SW480 (cell line): Measurements from ENCODE around the gene NID2.

Experiments used
- DNase-seq: peaks from one replicate; pipeline ENCODE4 v3.0.0-alpha.2; 2016; ENCODE audit warnings: low spot score

The NID2 gene

DNA sequence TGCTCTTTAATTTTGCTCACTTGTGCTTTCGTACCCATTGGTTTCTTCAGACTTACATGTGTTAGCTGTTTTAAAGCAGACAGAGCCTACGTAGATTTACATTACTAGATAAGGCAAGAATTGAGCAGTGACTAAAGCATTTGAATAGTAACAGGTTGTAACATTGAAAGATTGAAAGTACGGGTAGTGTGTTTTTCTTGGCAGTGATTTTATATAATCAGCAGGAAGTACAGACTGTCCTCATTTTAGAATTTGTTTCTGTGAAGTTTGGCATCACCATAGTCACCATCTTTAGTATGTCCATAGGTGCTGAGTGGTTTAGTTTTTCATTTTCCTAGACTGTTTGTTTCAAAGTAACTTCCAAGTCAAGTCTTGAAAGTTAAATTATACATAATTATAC, 65.5 kb downstream of the NID2 start:
- no peak for DNase-seq

- no peak for DNase-seq
These were observed 66.3 kb downstream of the NID2 start for GRCh38 chr14:52002542-52002941.

DNA sequence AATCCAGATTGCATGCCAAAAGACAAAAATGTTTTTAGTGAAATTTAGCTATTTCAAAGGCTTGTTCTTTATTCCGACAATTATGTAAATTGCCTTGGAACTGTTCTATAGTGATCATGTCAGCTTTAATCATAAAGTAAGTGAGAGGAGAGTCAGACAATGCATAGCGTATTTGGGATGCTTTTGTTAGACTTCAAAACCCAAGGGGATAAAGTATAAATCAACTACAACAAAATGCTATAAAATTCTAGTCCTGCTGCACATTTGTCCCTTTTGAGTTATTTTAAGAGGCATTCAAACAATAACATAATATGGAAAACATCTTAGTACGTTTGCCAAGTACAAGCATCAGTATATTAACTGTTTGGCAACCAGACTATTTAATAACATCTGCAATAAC, 68.2 kb downstream of the NID2 start:
- DNase-seq: no peak

DNA sequence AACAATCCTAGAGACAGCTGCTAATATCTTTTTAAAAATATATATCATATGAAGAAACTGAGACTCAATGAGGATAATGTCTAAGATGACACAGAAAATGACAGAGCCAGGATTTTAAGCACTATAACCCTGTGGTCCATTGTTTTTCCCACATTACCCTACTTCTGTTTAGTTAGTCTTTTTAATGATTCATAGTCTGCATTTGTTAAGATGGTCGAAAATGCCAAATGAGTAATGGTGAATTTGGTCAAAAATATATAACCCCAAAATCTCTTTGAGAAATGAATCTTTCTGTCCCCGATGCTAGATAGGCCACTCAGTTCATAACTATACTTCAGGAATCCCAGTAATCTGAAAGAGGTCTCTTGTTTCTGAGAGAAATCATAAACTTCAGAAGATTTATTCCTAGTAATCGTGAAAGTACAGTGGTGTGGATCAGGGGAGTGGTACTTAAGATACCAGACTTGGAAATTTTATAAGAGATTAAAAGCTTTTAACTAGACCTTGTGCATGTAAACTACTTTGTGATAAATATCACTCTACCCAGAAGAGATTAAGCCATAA, 68.8 kb downstream of the NID2 start:
- DNase-seq: no peak

DNA sequence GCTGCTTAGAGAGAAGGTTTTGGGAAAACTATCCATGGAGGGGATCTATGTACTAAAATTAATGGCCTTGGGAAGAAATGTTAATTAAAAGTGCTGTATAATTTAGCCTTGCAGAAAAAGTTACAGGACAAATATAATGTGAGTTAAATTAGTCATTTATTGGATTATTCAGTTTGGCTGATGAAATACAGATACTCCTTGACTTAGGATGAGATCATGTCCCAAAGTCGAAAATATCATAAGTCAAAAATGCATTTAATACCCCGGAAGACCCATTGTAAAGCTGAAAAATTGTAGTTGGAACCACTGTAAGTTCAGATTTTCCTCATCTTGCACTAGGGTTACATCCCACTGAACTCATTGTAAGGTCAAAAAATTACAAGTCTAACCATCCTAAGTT, 69.8 kb downstream of the NID2 start:
- DNase-seq: no peak

- no peak for DNase-seq
These were observed 70.5 kb downstream of the NID2 start for GRCh38 chr14:51998348-51998747.

DNA sequence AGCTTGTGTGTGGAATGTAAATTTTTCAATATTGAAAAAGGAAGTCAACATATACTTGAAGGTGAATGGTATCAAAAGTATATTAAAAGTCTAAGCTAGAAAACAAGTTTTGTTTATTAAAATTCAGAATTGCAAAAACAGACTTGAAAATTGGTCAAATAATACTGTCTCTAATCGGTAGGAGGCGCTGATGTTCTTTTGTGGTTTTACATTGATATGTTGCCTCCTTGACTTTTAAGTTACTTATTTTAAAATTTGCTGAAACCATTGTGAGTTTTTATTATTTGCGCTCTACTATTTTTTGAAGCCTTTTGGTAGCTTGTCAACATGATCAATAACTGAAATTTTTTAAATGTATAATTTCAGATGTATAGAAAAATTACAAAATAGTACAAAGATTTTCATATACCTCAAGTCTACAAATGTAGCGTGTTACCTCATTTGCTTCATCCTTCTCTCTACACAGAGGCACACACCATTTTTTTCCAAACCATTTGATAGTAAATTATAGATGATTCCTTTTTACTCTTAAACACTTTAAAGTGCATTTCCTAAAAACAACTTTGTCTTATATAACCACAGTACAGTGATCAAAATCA, 72.6 kb downstream of the NID2 start:
- DNase-seq: no peak

- DNase-seq: no peak
These were observed 75.5 kb downstream of the NID2 start for GRCh38 chr14:51993285-51993920.

DNA sequence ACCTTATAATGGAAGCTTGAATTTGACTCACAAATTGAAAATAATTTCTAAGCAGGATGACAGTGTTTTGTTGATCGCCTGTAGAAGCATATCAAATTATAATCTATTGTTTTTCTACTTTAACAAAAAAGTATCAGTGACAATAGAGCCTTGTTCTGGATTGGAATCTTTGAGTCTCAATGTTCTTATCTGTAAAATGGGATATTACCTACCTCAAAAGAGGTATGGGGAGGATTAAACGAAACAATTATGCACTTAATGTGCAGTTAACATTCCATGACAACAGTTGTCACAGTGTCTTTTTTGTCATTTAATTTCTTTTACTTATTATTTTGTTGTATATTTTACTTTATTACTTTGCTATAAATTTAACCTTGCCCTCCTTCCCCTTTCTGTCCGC, 78.4 kb downstream of the NID2 start:
- DNase-seq: no peak

DNA sequence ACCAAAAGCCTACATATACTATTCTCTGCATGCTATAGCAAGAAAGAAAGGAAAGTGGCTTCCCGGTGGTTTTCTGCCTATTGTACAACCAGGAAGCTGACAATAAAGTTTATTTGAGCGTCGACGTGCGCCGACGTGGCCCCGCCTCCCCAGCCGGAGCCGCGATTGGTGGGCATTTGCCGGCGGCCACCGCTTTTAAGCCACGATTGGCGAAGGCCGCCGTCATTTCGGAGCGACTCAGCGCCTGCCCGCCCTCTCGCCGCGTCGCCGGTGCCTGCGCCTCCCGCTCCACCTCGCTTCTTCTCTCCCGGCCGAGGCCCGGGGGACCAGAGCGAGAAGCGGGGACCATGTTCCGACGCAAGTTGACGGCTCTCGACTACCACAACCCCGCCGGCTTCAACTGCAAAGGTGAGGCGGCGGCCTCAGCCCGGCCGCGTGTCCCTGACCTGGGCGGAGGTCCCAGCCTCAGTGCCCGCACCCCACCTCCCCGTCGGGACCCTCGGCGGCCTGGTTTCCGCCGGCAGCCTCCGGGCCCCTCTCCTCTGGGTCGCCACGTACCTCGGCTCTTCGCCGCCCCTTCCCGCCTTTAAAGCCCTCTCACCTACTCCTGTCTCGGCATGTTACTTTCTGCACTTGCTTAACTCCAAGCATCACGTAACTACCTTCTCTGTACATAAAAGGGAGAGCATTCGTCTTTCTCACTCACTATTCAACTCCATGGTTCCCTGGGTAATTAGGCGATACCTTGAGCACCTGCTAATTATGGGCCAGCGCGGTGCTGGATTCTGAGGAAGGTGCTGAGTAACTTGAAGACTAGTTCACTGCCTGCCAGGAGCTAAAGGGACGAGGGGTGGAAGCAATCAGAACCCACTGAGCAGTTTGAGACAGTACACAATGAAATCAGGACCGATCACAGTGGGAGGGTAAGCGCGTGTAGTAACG, 79.3 kb downstream of the NID2 start, which contains the start of gene RTRAF:
RTRAF (plus strand) TSS at position 254 of the 942 bp plus-strand sequence; CDS start at position 348, 94 bp downstream.
- peak; percentile 91 for DNase-seq

DNA sequence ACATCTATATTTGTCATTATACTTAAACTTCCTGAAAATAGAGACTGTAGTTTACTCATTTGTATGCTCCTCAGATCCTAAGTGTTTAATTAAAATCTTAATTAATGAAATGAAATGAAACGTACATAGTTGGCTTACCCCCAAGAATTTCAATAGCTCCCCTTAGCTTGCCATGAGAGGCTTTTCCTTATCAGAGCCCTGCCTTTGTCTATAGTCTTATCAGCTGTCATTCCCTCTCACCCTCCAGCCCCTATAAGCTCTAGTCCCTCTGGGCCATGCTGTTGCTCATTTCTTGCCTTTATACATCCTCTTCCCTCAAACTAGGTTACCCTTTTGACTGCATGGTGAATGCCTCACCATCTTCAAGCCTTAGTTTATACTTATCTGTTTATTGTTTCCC, 80.6 kb downstream of the NID2 start:
- DNase-seq: no peak

DNA sequence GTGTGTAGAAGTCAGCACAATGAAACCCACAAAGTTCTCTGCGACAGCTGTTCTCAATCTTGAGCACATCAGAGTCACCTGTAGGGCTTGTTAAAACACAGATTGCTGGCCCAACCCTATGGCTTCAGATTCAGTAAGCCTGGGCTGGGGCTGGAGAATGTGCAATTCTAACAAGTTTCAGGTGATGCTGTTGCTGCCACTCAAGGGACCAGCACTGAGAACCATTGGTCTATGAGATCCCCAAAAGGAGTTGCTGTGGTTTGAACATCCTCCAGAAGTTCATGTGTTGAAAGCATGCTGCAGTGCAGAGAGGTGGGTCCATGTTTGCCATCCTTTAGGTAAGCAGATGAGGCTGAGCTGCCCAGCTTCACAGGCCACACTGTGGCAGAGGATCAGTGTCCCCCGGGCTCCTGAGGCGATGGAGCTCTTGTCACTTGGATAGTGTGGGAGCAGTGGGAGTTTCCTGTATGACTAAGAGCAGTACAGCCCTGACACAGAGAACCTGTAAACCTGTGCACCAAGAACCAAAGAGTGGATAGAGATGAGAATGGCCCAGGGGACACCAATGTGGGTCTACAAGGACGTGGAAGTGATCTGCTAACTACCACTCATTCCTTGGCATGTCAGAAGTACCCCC, 87.5 kb downstream of the NID2 start:
- DNase-seq: no peak

DNA sequence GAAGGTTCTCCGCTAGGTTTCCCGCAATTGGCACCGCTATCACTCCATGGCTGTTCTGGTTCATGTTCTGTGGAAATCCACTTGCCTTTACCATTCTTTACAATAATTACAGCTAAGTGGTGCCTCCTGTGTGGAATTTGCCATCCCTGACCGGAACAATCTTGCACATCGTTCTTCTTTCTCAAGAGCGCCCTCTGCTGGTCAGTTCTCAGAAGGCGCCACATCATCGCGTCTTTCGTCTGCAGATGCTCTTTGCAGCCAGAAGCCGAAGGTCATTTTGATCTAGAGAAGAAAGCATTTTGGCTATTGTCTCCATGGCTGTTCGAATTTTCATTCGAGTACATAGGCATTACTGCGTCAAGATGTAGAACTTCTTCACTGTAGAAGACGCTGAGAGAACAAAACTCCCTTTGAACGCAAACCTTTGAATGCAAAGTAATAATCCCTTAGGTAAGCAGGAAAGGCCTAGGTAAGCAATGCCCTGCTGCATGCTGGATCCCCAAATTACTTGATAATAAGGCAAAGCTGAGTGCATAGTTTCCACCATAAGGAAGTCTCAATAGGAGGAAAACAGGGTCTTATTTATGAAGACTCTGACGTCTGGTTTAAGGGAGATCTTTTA, 89.7 kb downstream of the NID2 start:
- DNase-seq: peak; percentile 42

DNA sequence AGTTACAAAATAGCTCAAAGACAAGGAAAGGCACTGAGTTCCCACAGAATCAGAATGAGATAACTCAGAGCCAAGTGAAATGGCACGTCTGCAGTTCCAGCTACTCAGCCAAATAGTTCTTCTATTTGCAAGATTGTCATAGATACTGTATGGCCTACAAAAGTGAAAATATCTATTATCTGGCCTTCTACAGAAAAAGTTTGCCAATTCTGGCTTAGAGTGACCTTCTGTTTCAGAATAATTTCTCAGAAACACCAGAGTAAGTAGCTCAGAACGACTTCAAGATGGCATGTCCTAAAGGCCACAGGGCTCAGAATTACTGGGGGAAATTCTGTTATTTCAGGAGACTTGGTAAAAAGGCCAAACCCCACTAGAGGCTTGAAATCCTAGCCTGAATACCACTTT, 90.2 kb downstream of the NID2 start:
- DNase-seq: no peak

DNA sequence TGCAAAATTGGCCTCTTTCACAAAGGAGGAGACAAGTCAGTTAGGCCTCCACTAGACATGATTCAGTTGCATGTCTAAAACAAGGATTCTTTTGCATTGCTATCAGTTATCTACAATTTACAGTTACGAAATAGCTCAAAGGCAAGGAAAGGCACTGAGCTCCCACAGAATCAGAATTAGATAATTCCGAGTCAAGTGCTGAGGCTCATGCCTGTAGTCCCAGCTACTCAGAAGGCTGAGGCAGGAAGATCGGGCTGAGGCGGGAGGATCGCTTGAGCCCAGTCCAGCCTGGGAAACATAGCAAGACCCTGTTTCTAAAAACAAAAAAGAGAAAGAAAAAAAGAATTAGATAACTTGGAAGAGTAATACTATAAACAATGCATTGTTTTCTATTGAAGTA, 91.8 kb downstream of the NID2 start:
- DNase-seq: no peak

DNA sequence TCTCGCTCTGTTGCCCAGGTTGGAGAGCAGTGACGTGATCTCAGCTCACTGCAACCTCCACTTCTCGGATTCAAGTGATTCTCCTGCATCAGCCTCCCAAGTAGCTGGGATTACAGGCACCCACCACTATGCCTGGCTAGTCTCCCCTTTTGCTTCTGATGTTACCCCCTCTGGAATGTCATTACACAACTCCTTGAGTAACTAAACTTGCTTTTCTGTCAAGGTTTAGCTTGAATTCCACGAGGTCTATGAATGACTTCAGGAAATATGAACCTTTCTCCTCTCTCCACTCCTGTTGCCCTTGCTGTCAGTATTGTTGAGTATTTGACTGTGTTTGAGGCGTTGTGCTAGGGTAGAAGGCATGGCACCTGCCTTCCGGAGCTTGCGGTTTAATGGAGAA, 96.3 kb downstream of the NID2 start:
- no peak for DNase-seq

- no peak for DNase-seq
These were observed 98.9 kb downstream of the NID2 start for GRCh38 chr14:51969852-51970540.

DNA sequence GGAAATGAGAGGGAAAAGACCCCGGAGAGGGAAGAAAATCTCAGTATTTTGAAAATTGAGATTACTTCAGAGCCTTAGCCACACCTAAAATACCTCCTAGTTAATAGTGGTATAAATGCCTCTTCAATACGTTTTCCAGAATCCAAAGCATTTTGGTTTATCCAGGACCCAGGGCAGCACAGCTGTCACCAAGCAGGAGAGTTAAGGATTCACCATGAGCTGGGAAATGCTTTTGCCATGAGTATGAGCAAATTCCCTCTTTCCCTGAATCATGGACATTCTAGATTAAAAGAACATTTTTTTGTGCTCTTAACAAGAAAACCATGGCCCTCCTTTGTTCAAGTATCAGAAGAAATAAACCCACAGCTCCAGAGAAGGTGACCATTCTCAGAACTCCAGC, 101.3 kb downstream of the NID2 start:
- DNase-seq: no peak

- no peak for DNase-seq
These were observed 105.6 kb downstream of the NID2 start for GRCh38 chr14:51963286-51963685.

- DNase-seq: no peak
These were observed 106.1 kb downstream of the NID2 start for GRCh38 chr14:51962711-51963110.

DNA sequence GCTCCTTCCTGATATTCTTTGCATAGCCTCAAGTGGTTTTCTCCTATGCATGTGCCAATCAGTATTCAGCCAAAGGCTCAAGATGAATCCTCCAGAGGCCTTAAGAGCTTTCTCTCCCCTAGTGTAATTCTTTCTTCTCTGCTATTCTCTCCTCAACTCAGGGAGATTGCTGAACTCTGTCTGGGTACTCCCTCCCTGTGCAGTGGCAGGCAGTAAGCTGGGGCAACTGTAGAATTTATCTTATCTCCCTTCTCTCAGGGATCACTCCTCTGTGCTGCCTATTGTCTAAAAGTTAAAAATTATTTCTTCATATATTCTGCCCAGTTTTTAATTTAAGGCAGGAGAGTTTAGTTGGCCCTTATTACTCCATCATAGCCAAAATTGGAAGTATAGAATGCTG, 108.0 kb downstream of the NID2 start:
- no peak for DNase-seq
